GM06990 (cell line): ENCODE results near the gene SLCO4A1.

Experiments used
- DNase-seq: peaks from one replicate; pipeline ENCODE4 v3.0.0-alpha.2; 2011; ENCODE audit not compliant: insufficient read length; ENCODE audit errors: extremely low read depth
- H3K27me3 ChIP-seq: replicated peaks from 2 replicates; pipeline ENCODE4 v1.6.0; 2011; ENCODE audit warnings: low read length; ENCODE audit not compliant: control insufficient read depth, insufficient read depth
- H3K36me3 ChIP-seq: 2 replicates; pipeline ENCODE4 v1.5.1; 2011; ENCODE audit warnings: low read length; ENCODE audit not compliant: control insufficient read depth, insufficient read depth
- H3K4me3 ChIP-seq: replicated peaks from 2 replicates; pipeline ENCODE4 v1.5.1; 2011; ENCODE audit warnings: low read depth, mild to moderate bottlenecking, control low read depth, low read length
- TF ChIP-seq, protein P1 (sequence below): IDR thresholded peaks from 2 replicates; pipeline ENCODE4 v1.5.1; 2011; ENCODE audit warnings: low read length, control low read depth, mild to moderate bottlenecking, inconsistent platforms; ENCODE audit not compliant: insufficient read depth, poor library complexity, severe bottlenecking

SLCO4A1 gene

GRCh38 chr20:62622877-62623487, 19.3 kb upstream of the SLCO4A1 start:
- no peaks in the 10 kb centered on the region for H3K27me3 ChIP-seq
- TF ChIP-seq, protein P1, sequence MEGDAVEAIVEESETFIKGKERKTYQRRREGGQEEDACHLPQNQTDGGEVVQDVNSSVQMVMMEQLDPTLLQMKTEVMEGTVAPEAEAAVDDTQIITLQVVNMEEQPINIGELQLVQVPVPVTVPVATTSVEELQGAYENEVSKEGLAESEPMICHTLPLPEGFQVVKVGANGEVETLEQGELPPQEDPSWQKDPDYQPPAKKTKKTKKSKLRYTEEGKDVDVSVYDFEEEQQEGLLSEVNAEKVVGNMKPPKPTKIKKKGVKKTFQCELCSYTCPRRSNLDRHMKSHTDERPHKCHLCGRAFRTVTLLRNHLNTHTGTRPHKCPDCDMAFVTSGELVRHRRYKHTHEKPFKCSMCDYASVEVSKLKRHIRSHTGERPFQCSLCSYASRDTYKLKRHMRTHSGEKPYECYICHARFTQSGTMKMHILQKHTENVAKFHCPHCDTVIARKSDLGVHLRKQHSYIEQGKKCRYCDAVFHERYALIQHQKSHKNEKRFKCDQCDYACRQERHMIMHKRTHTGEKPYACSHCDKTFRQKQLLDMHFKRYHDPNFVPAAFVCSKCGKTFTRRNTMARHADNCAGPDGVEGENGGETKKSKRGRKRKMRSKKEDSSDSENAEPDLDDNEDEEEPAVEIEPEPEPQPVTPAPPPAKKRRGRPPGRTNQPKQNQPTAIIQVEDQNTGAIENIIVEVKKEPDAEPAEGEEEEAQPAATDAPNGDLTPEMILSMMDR = no peak
- no peak for DNase-seq
- no peak overlapping the region for H3K4me3 ChIP-seq
- H3K36me3 ChIP-seq = no peaks in the 10 kb centered on the region

GRCh38 chr20:62623488-62624324, 18.6 kb upstream of the SLCO4A1 start:
- Histone ChIP-seq H3K4me3 (peak overlapping the region; percentile 35), H3K27me3 (no peaks in the 10 kb centered on the region), H3K36me3 (no peaks in the 10 kb centered on the region)
- peak; percentile 89 for DNase-seq
- TF ChIP-seq, protein P1 = no peak

DNA sequence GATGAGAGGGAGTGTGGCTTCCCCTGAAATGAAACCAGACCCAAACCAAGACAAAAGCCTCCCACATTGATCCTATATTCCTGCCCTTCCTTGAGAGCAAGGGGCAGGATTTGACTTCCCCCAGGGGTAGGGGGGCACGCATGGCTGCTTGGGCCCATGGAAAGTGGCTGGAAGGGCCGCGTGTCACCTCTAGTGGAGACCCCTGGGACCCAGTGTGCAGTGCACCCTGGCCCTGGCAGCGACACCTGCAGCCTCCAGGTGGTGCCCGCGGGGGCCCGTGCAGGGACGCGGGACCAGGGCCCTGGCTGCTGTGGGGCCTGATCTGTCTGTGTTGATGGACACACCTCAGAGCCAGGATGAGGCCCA, 18.0 kb upstream of the SLCO4A1 start:
- TF ChIP-seq, protein P1 = peak; percentile 75
- Histone ChIP-seq H3K36me3 (no peaks in the 10 kb centered on the region), H3K4me3 (peak overlapping the region; percentile 32), H3K27me3 (no peaks in the 10 kb centered on the region)
- no peak for DNase-seq

DNA sequence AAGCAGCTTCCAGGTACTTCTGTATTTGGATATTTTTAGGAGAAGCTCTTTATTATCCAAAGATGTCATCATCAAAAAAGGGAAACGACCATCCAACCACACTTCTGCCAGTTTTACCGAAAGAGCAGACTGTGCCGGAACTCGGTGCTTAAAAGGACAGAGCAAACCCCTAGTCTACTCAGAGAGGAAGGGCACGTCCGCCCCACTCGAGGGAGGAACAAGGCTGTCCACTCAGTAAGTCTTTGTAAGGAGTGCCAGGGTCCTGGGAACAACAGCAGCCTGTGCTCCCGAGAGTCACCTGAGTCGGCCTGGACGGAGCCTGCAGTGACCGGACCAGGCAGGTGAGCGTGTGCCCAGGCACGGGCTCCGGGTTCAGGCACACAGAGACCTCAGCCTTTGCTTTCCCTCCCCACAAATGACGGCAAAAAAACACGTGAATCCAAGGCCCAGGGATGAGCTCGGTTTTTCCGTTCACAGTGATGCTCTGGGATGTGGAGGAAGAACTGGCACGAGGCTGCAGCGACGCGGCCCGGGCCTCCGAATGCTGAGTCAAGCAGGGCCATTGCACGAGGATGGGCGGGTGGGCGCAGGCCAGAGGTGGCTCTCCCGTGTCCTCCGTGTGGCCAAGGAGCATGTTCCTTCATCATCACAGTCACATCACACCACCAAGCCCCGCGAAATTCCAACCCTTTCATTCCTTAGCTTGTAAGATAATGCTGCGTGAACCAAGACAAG, 17.4 kb upstream of the SLCO4A1 start:
- Histone ChIP-seq H3K36me3 (no peaks in the 10 kb centered on the region), H3K4me3 (no peak overlapping the region), H3K27me3 (no peaks in the 10 kb centered on the region)
- TF ChIP-seq, protein P1 = no peak
- DNase-seq = no peak

GRCh38 chr20:62625516-62625915, 16.8 kb upstream of the SLCO4A1 start:
- no peaks in the 10 kb centered on the region for H3K36me3 ChIP-seq
- H3K4me3 ChIP-seq = no peak overlapping the region
- H3K27me3 ChIP-seq = no peaks in the 10 kb centered on the region
- TF ChIP-seq, protein P1 = no peak
- DNase-seq = no peak
